ACC112 (cell line): ENCODE measurements around the gene WDR7.

Experiments used
- H2AFZ ChIP-seq: fragments of 200-600 bp; sonication (generic); one replicate; pipeline ENCODE4 v1.6.0; 2017; ENCODE audit warnings: antibody characterized with exemption, low read length; ENCODE audit not compliant: unreplicated experiment
- H3K27ac ChIP-seq: fragments of 200-600 bp; sonication (generic); 2 replicates; pipeline ENCODE4 v1.5.1; 2014; ENCODE audit warnings: low read depth, mild to moderate bottlenecking, antibody characterized with exemption, low read length, moderate library complexity
- H3K27me3 ChIP-seq: fragments of 200-600 bp; sonication (generic); 2 replicates; pipeline ENCODE4 v1.6.1; 2014; ENCODE audit warnings: mild to moderate bottlenecking, antibody characterized with exemption, low read length, moderate library complexity, mixed read lengths; ENCODE audit not compliant: insufficient read depth
- H3K36me3 ChIP-seq: fragments of 200-600 bp; sonication (generic); 2 replicates; pipeline ENCODE4 v1.6.1; 2016; ENCODE audit warnings: mild to moderate bottlenecking, antibody characterized with exemption, low read length, moderate library complexity, mixed read lengths; ENCODE audit not compliant: insufficient read depth
- H3K4me1 ChIP-seq: fragments of 200-600 bp; sonication (generic); one replicate; pipeline ENCODE4 v1.6.1; 2016; ENCODE audit warnings: low read length, mixed read lengths; ENCODE audit not compliant: insufficient read depth, unreplicated experiment, control insufficient read depth
- H3K4me3 ChIP-seq: fragments of 200-600 bp; sonication (generic); 2 replicates; pipeline ENCODE4 v1.5.1; 2014; ENCODE audit warnings: mild to moderate bottlenecking, low read depth, low read length
- H3K79me2 ChIP-seq: fragments of 200-600 bp; sonication (generic); one replicate; pipeline ENCODE4 v1.6.0; 2016; ENCODE audit warnings: low read length; ENCODE audit not compliant: control insufficient read depth, unreplicated experiment, insufficient read depth

Gene WDR7

DNA sequence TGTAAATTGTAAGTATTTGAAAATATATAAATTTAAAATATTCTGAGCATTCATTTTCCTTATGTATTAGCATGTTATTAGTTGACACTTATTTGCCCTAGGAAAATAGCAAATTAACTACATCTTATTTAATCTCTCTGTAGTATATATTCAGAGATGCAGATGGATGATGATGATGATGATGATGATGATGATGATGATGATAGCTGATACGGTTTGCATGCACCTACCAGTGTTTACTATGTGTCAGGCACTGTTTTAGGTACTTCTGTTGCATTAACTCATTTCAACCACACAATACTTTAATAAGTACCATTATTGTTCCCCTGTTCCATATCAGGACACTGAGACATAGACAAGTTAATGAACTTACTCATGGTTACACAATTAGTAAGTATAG is 304.3 kb downstream of the WDR7 start:
- H3K4me3 ChIP-seq, result no peak overlapping the region
- H3K27ac ChIP-seq, result no peak overlapping the region
- no peaks in the 10 kb centered on the region for H3K27me3 ChIP-seq
- H3K79me2 ChIP-seq, result no peaks in the 10 kb centered on the region
- no peaks in the 10 kb centered on the region for H3K4me1 ChIP-seq
- no peak overlapping the region for H2AFZ ChIP-seq
- H3K36me3 ChIP-seq, result no peaks in the 10 kb centered on the region

DNA sequence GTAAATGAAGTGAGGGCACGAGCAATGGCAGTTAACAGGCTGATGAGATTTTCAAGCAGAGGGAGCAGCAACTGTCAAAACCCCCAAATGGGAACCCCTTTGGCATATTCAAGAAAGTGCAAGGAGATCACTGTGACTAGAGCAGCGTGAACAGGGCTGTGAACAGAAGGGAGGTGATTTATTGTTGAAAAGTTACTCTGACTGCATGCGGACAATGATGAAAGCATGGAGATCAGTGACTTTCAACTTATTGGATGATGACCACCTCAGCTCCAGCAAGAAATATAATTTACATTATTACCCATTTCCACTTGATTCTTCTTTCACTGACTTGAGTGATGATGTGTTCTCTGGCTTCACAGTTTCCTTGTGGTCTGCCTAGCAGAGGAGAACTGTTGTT is 308.0 kb downstream of the WDR7 start:
- Histone ChIP-seq H2AFZ (no peak overlapping the region), H3K4me1 (no peaks in the 10 kb centered on the region), H3K27me3 (no peaks in the 10 kb centered on the region), H3K4me3 (no peak overlapping the region), H3K36me3 (no peaks in the 10 kb centered on the region), H3K27ac (no peak overlapping the region), H3K79me2 (no peaks in the 10 kb centered on the region)

DNA sequence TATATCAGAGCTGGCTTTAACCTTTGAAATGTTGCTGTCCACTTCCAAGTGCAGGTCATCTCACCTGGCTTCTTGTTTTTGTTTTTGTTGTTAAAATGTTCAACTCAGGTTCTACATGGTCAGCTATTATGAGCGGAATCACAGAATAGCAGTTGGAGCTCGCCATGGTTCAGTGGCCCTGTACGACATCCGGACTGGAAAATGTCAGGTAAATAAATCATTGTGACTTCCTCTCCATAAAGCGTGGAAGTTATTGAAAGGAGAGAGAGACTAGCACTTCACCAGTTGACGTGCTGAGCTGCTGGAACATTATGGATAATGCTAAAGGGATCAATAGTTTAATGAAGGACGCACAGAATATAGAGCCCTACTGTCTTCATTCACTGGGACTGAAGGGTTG is 311.2 kb downstream of the WDR7 start:
- Histone ChIP-seq H3K27ac (no peak overlapping the region), H3K79me2 (no peaks in the 10 kb centered on the region), H3K4me1 (no peaks in the 10 kb centered on the region), H2AFZ (no peak overlapping the region), H3K36me3 (no peaks in the 10 kb centered on the region), H3K27me3 (no peaks in the 10 kb centered on the region), H3K4me3 (no peak overlapping the region)

DNA sequence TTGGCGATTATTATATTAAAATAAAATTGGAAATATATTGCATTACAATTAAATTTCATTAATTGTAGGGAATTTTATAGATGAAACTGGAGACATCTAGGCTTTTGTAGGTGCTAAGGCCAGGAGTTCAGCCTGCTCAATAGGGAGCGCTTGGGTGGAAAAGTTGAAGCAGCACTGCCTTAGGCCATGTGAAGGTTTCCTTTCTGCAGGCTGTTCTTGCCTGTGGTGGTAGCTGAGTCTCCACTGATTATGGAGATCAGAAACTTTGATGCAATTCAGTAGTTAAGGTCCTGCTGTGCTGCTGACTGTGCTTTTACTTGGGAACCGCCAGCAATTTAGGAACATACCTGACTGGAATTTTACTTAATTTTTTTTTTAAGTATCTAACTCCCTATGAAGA is 315.9 kb downstream of the WDR7 start:
- H3K4me3 ChIP-seq, result no peak overlapping the region
- no peaks in the 10 kb centered on the region for H3K79me2 ChIP-seq
- H3K4me1 ChIP-seq, result no peaks in the 10 kb centered on the region
- H2AFZ ChIP-seq, result no peak overlapping the region
- no peak overlapping the region for H3K27ac ChIP-seq
- no peaks in the 10 kb centered on the region for H3K36me3 ChIP-seq
- H3K27me3 ChIP-seq, result no peaks in the 10 kb centered on the region

DNA sequence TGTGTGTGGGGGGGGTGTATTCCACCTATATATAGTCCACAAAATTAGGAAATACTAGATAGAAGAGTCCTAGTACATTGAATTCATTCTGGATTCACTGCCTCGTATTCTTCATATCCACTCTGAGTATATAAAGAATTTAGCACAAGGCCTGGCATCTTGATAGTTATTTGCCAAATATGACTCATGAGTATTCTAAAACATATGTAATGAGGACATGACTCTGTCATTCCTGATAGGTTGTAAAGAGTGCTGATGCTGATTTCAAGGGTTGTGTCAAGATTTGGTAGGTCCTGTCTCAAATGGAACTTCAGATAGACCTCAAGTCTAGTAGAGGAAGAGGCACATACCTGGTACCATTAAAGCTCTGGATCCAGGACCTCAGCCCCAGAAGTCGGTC is 322.3 kb downstream of the WDR7 start:
- H3K27me3 ChIP-seq, result no peaks in the 10 kb centered on the region
- H3K36me3 ChIP-seq, result no peaks in the 10 kb centered on the region
- H3K4me3 ChIP-seq, result no peak overlapping the region
- H3K4me1 ChIP-seq, result no peaks in the 10 kb centered on the region
- H2AFZ ChIP-seq, result no peak overlapping the region
- H3K79me2 ChIP-seq, result no peaks in the 10 kb centered on the region
- H3K27ac ChIP-seq, result no peak overlapping the region

DNA sequence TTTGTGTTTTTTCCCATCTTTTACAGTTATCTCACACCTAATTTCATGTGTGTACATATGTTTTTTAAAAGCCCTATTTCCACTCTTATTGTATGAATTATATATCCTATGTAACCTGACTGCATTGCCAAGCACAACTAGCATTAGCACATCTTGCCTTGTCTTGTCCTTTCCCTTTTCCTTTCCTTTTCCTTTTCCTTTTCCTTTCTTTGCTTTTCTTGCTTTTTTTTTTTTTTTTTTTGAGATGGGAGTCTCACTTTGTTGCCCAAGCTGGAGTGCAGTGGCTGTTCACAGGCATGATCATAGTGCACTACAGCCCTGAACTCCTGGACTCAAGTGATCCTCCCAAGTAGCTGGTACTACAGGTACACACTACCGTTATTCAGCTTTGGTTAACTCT is 323.0 kb downstream of the WDR7 start:
- H3K79me2 ChIP-seq, result no peaks in the 10 kb centered on the region

DNA sequence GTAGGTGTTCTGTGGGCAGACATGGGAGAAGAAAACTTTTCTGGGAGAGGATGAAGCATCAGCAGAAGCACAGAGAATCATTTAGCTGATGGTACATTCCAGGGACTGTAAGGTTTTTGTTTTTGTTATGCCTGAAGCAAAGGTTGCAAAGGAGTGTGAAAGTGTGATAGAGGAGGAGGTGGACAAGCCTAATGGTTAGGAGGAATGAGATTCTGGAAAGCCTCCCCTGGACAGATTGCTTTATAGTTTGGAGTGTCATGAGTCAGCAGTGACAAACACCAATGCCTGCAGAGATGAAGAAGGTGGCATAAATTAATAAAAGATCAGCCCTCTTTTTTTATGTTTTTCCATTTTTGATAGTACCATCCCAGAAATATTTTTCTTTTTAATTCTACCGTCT is 324.1 kb downstream of the WDR7 start:
- H3K4me3 ChIP-seq, result no peak overlapping the region
- H3K36me3 ChIP-seq, result no peaks in the 10 kb centered on the region
- no peak overlapping the region for H2AFZ ChIP-seq
- H3K27me3 ChIP-seq, result no peaks in the 10 kb centered on the region
- no peak overlapping the region for H3K27ac ChIP-seq
- H3K79me2 ChIP-seq, result no peaks in the 10 kb centered on the region
- H3K4me1 ChIP-seq, result no peaks in the 10 kb centered on the region

More for the DNA sequence above, 323.0 kb downstream of the WDR7 start:
- no peak overlapping the region for H2AFZ ChIP-seq
- H3K27ac ChIP-seq, result no peak overlapping the region
- H3K4me3 ChIP-seq, result no peak overlapping the region
- no peaks in the 10 kb centered on the region for H3K27me3 ChIP-seq
- H3K4me1 ChIP-seq, result no peaks in the 10 kb centered on the region
- H3K36me3 ChIP-seq, result no peaks in the 10 kb centered on the region

DNA sequence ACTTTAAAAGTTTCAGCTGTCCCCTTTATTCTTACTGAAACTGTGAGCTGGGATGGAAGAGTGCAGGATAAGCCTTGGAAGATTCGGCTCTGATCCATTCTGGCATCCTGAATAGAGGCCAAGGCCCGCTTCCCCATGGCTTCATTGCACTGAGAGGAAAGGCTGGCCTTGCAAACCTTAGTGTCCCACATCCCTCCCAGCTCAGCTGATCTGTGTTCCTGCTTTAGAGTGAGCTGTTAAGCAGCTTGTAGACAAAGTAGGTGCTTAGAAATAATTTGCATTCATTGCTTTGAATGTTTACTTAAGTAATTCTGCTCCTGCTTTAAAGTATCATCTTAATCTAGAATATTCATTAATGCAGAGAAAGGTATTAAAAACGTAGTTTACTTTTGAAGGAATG is 326.1 kb downstream of the WDR7 start:
- no peaks in the 10 kb centered on the region for H3K36me3 ChIP-seq
- no peaks in the 10 kb centered on the region for H3K79me2 ChIP-seq
- no peak overlapping the region for H3K27ac ChIP-seq
- no peaks in the 10 kb centered on the region for H3K27me3 ChIP-seq
- H3K4me1 ChIP-seq, result no peaks in the 10 kb centered on the region
- H2AFZ ChIP-seq, result no peak overlapping the region
- no peak overlapping the region for H3K4me3 ChIP-seq

DNA sequence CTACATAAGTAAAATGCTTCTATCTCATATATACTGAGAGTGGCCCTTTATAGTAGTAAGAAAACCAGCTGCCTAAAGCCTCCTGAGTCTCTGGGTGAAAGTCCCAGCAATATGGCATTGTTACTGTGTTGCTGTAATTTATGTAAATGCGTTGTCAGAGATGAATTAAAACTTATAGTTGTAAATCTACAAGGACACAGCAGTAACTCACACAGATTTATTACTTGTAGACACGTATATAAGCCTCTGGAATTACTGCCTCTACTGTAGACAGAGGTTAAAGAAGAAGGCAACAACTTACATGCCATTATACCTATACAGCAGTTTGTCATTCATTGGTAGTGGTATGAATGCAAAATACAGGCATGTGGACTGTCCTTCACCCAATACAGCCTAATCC is 326.6 kb downstream of the WDR7 start:
- no peak overlapping the region for H3K4me3 ChIP-seq
- no peaks in the 10 kb centered on the region for H3K27me3 ChIP-seq
- no peaks in the 10 kb centered on the region for H3K79me2 ChIP-seq
- H3K27ac ChIP-seq, result no peak overlapping the region
- H3K36me3 ChIP-seq, result no peaks in the 10 kb centered on the region
- H3K4me1 ChIP-seq, result no peaks in the 10 kb centered on the region
- H2AFZ ChIP-seq, result no peak overlapping the region

DNA sequence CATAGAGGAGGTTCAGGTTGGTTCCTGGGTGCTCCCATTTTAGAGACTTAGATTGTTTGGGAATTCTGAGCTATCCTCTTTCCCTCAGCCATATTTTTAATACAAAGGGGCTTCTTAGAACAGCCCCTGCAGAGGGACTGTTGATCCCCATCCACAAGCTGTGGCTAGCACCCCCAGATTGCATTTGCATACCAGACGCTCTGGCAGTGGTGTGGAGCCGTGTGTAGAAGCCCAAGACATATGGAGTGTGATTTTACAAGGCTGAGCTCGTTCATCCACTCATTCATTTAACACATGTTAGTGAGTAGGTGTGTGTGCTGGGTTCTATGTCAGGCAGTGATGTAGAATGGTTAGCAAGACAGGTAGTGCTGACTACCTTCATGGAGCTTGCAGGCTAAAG is 329.0 kb downstream of the WDR7 start:
- no peaks in the 10 kb centered on the region for H3K4me1 ChIP-seq

DNA sequence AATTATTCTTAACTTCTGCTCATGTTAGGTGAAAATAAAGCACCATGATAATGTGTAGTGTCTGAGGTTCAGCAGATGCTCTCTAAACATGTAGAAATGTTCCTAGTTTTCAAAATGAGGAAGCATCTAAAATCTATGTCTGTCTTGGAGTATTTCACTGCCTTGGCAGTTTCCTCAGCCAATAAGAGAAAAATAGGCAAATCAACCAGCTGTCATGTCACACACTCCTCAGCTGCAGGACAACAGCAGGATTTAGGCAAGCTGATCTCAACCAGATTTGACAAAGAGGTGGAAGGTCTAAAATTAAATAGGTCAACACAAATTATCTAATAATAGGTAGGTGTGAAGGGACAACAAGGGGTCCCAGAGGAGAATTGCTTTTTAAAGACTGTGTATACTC is 331.6 kb downstream of the WDR7 start:
- Histone ChIP-seq H2AFZ (no peak overlapping the region), H3K4me1 (no peaks in the 10 kb centered on the region), H3K36me3 (no peaks in the 10 kb centered on the region), H3K79me2 (no peaks in the 10 kb centered on the region), H3K27ac (no peak overlapping the region), H3K4me3 (no peak overlapping the region), H3K27me3 (no peaks in the 10 kb centered on the region)

More for the DNA sequence above, 329.0 kb downstream of the WDR7 start:
- Histone ChIP-seq H3K36me3 (no peaks in the 10 kb centered on the region), H3K79me2 (no peaks in the 10 kb centered on the region), H2AFZ (no peak overlapping the region), H3K27ac (no peak overlapping the region), H3K4me3 (no peak overlapping the region), H3K27me3 (no peaks in the 10 kb centered on the region)
